ENCODE measurements around the gene TEK.

Gene TEK

GRCh38 chr9:27131731-27132130, 22.7 kb downstream of the TEK start:
- H3K4me3 ChIP-seq (ENCODE audit: low read depth, low read length): no peak overlapping the region
- ChIA-PET CTCF (no interaction called here), POLR2A (no interaction called here)
- TF ChIP-seq CTCF (IDR thresholded peaks at IDR 0.05; ENCODE audit: insufficient read depth, low read length, missing control alignments): no peak
- DNase-seq (ENCODE audit: low read depth, low spot score): no peak

- no peak for TF ChIP-seq CTCF (IDR thresholded peaks at IDR 0.05; ENCODE audit: insufficient read depth, low read length, missing control alignments)
- DNase-seq (ENCODE audit: low read depth, low spot score): no peak
- ChIA-PET POLR2A (no interaction called here), CTCF (no interaction called here)
- no peak overlapping the region for H3K4me3 ChIP-seq (ENCODE audit: low read depth, low read length)
These were observed 24.8 kb downstream of the TEK start for GRCh38 chr9:27133817-27134216.

DNA sequence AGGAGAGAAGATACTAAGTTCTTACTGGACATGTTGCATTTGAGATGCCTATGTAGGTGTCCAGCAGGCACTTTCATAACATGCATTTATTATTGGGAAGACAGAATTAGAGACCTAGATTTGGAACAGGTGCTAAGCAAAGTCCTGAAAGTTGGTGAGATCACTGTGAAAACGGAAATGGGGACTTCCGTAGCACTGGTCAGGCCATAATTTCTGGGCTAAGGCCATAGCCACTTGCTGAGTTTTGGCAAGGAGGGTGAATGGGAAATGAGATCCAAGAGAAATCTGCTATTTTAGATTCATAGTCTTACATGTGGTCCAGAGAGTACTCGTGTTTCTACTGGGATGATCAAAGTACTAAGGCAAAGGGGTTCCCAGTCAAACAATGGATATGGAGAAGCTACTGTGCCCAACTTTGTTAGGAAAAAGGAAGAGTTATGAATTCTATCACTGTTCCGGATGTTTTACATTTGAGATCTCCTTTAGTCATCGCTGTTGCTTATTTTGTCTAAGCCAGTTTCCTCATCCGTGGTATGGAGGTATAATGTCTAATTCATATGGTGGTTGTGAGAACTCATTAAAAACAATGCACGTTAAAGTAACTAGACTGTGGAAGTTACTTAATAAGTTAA, 33.4 kb downstream of the TEK start:
- no peak for TF ChIP-seq CTCF (IDR thresholded peaks at IDR 0.05; ENCODE audit: insufficient read depth, low read length, missing control alignments)
- DNase-seq (ENCODE audit: low read depth, low spot score): no peak
- ChIA-PET CTCF (no interaction called here), POLR2A (no interaction called here)
- H3K4me3 ChIP-seq (ENCODE audit: low read depth, low read length): no peak overlapping the region

- DNase-seq (ENCODE audit: low read depth, low spot score): no peak
- ChIA-PET CTCF (interaction anchor here (1.6 kb wide), 1 partner anchor 25 kb away, joined by 4 read pairs; no protein-coding TSS in a partner anchor), POLR2A (no interaction called here)
- no peak overlapping the region for H3K4me3 ChIP-seq (ENCODE audit: low read depth, low read length)
- TF ChIP-seq CTCF (IDR thresholded peaks at IDR 0.05; ENCODE audit: insufficient read depth, low read length, missing control alignments): no peak
These were observed 36.1 kb downstream of the TEK start for GRCh38 chr9:27145143-27145542.

GRCh38 chr9:27149651-27150050, 40.6 kb downstream of the TEK start:
- POLR2A ChIA-PET: no interaction called here
- CTCF ChIA-PET: no interaction called here
- no peak for DNase-seq (ENCODE audit: low read depth, low spot score)
- no peak for TF ChIP-seq CTCF (IDR thresholded peaks at IDR 0.05; ENCODE audit: insufficient read depth, low read length, missing control alignments)
- H3K4me3 ChIP-seq (ENCODE audit: low read depth, low read length): no peak overlapping the region

DNA sequence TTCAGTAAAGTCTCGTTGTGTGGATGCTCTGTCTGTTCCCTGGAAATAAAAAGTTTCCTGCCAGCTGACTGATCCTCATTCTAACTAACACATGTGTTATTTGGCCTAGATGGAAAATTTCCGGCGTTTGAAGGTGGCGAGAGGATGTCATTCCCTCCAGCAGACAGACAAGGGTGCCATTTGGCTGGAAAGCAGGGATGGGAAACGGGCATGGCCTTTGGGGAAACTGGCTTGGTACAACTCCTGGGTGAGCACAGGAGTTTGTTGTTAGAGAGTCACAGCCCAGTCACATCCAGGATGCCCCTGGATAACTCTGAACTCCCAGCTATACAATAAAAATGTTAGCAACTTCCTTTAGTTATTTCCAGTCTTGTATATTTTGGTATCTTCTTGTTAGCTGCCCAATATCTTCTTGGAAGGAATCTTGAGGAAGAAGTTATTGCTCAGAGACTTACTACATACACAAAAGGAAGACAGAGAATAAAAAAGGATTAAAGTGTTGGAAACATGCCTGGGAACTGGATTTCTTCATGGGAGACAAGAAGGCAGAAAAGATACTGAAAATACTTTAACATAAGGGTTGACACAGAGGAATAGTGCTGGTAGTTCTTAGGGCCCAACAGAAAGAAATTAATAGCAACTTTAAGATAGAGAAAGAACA, 41.9 kb downstream of the TEK start:
- DNase-seq (ENCODE audit: low read depth, low spot score): no peak
- CTCF ChIA-PET: no interaction called here
- POLR2A ChIA-PET: no interaction called here
- TF ChIP-seq CTCF (IDR thresholded peaks at IDR 0.05; ENCODE audit: insufficient read depth, low read length, missing control alignments): no peak
- no peak overlapping the region for H3K4me3 ChIP-seq (ENCODE audit: low read depth, low read length)
